Kidney glomerular epithelial cell (primary cell): ENCODE data around the gene MZT2B.
"Not testable (repeated sequence)": the region's sequence is repeated elsewhere in the genome, so short reads cannot be mapped to it uniquely, and the experiment has no call there.

Source experiments
- DNase-seq: peaks from one replicate; lab custom pipeline; 2025; lab: John Stamatoyannopoulos, UW

MZT2B gene, protein sequence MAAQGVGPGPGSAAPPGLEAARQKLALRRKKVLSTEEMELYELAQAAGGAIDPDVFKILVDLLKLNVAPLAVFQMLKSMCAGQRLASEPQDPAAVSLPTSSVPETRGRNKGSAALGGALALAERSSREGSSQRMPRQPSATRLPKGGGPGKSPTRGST

DNA sequence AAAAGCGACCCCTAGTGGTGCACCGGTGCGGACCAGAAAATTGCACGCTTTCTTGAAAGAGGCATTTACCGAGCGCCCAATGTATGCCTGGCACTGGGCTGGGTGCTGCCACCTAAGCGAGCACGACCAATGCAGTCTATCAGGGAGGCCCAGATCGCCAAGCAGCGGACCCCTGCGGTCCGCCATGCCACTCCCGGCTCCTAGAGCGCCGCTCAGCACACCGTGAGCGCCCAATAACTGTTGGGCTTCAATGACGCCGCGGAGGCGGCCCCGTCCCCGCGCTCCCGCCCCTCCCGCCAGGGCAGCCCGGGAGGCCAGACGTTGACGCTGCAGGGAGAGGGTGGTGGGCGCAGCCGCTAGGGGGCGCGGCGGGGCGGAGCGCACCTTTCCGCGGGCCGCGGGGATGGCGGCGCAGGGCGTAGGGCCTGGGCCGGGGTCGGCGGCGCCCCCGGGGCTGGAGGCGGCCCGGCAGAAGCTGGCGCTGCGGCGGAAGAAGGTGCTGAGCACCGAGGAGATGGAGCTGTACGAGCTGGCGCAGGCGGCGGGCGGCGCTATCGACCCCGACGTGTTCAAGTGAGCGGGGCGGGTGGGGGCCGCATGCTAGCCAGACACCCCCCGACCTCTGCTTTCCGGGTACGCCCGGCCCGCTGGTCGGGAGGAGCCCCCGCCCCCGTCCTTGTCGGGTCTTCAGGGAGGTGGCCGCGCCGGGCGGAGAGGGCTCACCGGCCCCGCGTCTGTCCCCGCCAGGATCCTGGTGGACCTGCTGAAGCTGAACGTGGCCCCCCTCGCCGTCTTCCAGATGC, at the start of gene MZT2B:
TSS of gene MZT2B (plus strand) at position 383 of the 803 bp plus-strand sequence. CDS start at position 404, 21 bp downstream.
- DNase-seq = peak; percentile 67

DNA sequence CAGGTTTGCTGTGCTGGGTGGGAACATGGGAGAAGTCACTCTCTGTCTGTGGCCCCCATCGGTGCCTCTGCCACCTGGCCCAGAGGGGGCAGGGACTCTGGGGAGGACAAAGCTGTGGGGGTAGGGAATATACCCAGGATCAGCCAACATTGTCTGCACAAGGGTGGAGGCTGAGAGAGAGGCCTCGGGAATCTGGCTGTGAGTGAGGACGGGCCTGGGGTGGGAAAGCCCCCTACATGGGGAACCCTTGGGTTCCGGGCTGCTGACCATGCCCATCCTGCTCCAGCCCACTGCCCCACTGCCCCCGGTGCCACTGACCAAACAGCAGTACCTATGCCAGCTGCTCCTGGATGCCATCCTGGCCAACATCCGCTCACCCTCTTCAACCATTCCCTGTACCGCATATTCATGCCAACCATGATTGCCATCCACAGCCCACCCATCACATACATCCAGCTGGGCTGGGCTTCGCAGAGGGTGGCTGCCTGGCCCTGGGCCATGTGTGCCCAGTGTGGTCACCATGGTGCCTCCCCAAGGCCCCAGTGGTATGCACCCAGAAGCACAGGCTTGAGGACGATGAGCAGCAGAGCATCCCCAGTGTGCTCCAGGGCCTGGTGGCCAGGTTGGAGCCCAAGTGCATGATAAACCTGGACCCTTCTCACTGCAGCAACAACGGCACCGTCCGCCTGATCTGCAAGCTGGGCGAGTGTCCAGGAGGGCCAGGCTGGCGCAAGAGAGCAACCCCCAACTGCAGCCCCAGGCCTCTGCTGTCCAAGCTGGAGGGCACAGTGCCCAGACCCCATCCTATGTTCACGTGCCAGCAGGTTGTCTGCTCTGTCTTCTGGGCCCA, 46.1 kb upstream of the MZT2B start:
- DNase-seq = no peak

DNA sequence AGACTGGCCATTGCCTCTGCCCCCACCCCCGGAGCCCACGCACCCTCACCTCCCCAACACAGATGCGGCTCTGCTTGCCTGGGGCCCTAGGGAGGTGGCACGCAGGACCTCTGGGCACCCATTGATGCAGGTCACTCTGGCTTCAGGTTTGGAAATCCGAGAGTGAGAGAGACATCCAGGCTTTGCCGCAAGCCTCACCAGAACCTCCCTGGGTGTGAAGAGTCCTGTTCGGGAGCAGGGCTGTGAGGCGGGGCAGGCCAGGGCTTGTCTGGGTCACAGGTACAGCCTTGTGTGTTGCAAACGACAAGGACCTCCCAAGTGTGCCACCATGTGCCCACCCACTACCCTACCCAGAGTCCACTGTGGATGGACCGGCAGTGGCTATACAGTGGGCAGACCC, 45.5 kb upstream of the MZT2B start:
- not testable (repeated sequence) for DNase-seq

DNA sequence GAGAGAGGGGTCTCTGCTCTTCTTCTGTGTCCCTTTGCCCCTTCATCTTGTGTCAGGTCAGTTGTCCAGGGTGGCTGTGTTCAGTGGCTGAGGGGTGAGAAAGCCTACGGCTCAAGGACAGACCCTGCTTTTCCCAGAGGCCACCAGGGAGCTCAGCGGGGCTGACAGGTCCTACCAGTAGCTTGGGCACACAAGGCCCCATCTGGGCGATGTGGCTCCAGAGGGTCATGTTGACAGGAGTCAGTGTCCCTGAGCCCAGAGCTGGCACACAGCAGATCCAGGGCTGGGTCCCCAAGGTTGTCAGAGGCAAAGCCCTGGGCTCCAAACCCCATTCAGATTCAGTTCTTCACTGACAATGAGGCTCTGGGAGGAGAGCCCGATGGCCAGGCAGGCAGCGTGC, 44.9 kb upstream of the MZT2B start:
- DNase-seq = not testable (repeated sequence)

DNA sequence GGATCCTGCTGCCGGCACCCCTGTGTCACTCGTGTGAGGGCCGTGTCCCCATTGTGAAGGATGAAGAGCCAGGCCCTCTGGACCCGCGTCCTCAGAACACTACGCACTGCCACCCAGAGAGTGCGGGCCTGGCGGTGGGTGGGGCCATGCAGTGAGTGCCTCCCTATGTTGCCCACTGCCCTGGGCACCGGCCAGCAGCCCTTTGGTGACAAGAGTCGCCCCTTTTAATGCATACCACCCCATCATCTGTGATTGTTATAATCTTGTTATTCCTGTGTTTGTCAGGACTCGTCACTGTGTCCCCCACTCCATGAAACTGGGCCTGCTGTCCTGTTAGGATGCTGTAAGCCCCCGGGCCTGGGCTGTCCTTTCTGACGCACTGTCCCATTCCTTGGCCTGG, 43.7 kb upstream of the MZT2B start:
- not testable (repeated sequence) for DNase-seq

DNA sequence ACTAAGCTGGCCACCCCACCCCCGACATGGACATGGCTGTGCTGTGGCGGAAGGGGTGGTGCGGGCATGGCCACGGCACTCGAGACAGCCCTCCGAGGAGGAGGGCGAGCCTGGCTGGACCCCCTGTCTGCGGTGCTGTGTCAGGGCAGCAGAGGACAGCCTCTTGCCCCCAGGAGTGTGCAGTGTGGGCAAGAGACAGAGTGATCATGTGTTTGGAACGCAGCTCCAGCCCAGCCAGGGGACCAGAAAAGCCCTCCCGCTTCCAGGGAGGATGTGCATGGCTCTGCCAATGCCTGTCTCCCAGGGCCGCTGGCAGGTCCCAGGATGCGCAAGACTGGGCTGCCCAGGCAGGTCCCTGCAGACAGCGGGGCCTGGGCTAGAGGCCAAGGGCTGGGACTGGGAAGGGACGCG, 43.2 kb upstream of the MZT2B start:
- not testable (repeated sequence) for DNase-seq

DNA sequence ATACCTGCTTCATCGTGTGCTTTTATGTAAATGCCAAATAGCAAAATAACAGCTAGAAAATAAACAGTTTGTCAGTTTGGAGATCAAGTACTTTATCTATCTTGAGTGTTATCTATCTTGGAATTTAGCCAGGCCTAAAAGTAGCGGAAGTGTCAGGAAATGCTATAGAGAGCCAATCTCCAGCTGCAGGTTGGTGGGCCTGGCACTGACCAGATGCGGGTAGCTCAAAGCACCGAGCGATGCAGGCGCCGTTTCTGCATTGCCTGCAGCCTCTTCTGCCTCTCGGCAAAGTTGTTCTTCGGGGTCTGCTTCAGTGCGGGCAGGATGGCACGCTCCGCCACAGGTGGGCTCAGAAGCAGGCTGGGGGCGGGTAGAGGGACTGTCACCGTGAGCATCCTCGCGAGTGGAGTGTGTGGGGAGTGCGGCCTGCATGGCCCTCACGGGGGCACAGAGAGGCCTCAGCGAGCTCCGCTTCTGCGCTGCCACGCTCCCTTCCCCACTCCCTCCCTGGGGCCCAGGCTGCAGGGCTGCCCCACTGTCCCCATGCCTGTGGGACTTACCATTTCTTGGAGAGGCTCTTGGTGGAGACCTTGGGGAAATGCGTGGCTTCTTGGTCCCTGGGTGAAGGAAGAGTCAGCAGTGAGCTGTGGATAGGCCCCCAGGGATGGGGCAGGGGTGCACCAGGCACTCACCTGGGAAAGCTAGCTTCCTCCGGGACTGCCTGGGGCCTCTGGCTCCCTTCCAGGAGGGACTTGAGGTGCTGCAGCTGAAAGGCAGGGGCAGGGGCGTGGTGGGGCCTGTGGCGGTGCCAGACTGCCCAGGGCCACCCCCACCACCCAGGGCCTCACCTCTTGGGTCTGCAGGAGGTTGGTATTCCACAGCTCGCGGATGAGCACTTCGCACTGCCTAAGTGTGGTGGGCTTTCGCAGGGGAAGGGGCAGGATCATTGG, 42.5 kb upstream of the MZT2B start:
- DNase-seq = not testable (repeated sequence)

DNA sequence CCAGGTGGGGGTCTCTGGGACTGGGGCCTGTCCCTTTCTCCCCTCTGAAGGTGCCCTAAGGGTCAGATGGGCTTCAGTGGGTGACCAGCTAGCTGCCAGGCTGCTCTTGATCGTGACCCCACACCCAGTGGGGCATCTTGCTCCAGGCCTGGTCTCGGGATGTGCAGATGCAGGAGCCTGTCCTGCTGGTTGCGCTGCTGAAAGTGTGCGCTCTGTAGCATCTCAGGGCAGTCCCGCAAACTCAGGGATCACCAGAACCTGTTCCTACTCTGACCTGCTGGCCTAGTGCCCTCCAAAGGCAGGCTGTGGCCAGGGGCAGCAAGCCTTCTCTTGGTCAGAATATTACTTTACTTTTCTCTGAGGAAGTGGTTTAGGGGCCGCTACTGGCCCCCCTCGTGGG, 41.5 kb upstream of the MZT2B start:
- DNase-seq = not testable (repeated sequence)

DNA sequence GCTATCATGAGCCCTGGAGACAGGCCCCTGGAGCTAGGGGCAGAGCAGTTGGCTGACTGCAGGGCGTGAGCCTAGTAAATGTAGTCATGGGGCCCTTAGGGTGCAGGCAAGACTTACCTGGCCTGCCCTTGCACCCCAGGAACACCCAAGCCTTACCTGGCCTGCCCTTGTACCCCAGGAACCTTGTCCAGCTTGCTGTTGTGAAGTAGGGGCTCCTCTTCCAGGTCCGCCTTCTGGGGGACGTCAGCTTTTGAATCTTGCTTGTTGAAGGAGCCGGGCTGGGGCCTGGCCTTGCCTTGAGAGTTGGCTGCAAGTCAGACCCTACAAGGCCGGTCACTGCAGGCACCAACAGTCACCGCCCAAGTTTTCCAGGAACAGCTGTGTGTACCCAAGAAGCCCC, 41.1 kb upstream of the MZT2B start:
- not testable (repeated sequence) for DNase-seq

DNA sequence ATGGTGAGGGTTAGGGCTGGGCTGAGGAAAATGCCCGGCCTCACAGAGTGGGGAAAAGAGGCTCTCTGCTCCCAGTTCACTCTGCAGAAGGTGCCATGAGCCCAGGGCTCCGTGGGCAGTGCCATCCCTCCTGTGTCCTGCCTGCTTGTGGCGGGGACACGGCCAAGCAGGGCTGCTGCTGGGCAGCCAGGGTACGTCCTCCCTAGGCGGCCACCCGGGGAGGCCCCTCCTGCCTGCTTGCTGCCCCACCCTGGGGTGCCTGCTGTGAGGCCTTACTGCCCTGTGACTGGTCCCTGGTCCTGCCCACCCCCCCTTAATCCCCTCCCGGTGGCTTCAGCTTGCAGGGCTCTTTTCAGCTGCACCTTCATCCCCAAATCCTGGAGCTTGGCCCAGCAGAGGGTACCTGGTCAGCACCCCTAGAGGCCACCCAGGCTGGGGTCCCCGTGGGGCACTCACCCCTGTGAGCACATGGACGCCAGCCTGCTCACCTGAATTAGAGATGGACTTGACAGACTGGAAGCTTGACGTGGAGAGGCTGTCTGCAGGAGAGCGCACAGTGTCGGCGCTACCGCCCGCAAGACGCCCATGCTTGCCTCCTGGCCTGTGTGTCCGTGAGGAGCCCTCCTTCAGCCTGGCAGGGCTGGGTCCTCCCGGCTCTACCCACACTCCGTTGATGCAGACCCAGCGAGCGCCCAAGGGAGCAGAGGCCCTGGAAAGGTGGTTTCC, 40.3 kb upstream of the MZT2B start:
- DNase-seq = not testable (repeated sequence)

DNA sequence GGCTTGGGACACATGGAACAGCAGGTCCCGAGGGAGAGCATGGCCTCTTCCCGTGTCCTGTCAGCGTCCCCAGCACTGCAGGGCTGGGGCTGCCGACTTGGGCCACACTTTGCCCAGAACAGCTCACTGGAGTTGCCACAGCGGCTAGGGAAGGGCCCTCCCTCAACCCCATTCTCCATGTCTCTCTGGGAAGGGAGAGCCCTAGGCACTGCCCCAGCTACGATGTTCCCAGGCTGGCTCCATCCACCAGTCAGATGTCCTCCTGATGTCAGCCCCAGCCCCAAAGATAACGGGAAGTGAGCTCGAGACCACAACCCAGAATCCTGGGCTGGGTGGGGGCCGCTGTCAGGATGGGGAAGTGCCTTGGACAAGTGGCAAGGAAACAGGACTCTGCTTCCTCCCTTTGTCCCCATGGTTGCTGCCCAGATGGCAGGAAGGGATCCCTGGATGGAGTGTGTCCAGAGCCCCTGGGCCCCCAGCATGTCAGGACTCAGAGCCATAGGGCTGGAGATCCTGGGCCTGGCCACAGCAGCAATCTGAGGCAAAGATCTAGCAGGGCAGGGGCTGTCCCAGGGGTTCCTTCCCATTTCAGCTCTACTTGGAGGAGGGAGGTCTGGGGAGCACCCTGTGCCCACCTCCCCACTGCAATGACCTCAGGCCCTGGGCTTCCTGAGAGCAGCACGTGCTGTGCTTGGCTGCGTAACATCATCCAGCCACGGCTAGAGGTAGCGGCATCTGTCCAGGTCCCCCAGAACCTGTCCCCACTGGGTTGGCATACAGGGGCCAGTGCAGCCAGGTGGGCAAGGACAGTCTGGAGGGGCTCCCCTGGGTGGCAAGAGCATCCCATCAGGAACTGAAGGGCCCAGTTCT, 39.4 kb upstream of the MZT2B start:
- DNase-seq = not testable (repeated sequence)

DNA sequence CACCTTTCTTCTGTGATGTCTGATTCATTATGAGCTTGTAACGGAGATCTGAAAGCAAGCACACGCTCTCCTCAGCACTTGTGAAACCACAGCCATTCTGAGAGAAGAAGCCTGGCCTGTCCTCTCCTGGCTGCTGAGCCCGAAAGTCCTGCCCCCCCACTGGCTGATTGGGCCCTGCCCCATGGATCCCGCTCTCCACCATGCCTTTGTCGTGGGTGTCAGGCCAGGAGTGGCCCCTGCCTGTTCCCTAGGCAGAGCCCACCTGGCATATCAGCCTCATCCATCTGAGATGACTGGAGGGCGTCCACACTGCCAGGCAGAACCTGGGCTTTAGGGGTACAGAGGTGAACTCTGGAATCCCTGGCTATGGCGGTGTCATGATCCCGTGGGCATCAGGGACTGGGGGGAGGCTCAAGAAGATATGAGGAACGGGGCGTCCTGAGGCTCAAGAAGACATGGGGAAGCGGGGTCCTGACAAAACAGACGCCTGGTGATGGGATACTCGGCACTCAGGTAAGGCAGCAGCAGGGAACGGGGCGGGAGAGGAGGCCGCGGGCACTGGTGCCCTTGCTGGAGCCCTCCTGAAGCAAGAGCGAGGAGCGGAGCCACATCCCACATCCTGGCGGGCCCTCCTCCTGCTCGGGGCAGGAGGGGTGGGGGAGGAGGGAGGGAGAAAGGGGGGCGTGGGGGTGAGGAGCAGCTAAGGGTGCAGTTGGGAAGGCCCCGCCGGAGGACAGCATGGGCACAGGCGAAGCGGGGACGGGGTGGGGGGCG, 38.6 kb upstream of the MZT2B start:
- DNase-seq = not testable (repeated sequence)

DNA sequence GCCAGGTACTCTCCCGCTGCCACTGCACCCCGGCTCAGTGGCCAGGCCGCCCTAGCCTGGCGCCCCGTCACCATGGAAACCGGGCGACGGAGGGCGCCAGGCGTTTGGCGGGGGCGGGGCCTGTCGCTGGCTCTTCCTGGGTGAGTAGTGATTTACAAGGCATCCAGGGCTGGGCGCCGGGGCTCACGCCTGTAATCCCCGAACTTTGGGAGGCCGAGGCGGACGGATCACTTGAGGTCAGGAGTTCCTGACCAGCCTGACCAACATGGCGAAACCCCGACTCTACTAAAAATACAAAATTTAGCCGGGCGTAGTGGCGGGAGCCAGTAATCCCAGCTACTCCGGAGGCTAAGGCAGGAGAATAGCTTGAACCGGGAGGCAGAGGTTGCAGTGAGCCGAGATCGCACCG, 37.1 kb upstream of the MZT2B start, which contains the start of gene CCDC74B:
TSS of gene CCDC74B (minus strand) at position 107 of the 409 bp plus-strand sequence. CDS start 116 bp downstream, outside the sequence.
- DNase-seq = not testable (repeated sequence)

DNA sequence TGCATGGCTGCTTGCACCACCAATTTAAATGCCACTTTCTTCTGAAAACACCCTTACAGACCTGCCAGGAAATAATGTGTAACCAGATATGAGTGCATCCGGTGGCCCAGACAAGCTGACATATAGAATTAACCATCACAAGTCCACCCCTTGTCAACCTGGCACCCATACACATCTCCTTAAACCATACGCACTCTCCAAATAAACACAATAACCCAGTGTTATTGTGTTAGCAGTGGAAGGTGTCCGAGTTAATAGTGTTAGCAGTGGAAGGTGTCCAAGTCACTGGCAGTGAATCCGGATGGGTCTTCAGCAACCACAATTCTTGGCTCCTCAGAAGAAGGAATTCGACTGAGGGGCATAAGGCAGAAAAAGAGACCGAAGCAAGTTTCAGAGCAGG, 33.5 kb upstream of the MZT2B start:
- not testable (repeated sequence) for DNase-seq

DNA sequence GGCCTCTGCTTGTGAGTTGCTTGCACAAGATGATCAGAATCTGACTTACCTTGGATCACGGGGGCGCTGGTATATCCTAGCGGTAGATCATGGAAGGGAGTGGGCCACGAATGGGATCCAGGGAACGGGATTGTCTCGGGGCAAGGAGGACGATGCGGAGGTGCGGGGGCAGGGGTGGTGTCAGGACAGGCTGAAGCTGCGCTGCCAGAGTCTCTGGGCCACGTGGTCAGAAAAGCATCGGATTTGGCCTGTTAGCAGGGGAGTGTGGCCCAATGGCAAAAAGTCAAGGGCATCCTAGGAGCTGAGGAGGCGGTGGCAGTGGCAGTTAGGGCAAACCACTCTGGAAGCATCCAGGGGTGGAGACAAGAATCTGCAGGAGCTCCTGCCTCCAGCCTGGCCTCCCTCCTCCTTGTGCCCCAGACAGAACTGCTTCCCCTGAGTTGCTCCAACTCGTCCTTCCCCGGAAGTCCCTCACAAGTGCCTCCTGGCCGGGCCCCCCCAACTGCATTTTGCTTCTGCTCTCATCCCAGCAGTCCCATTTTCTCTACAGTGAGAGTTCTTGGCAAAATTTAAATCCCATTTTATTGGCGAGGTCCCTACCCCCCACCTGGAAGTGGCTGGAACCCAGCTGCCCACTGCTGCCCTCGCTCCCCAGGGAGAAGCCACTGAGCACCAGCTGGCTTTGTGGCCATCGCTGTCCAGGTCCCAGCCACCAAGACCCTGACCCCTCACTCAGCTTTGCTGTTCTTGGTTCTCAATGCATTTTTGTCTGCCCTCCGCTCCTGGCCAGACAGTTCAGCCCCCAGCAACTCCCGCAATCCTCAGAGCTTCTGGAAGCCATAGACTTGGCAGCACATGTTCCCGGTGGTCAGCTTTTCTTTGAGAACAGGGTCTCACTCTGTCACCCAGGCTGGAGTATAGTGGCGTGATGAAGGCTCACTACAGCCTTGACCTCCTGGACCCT, 31.6 kb upstream of the MZT2B start:
- no peak for DNase-seq

DNA sequence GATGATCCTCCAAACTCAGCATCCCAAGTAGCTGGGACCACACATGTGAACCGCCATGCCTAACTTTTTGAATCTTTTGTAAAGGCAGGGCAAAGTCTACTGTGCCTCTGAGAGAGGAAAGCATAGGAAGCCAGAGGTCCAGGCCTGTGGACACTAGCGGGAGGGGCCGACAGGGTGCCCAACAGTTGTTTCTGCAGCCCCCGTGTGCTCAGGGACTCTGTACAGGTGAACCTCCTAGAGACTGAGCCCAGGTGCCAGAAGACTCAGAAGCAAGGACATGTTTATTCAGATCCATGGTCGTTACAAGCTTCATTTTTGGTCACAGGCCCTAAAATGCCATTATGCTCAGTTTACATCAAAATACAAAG, 30.9 kb upstream of the MZT2B start:
- DNase-seq = not testable (repeated sequence)

DNA sequence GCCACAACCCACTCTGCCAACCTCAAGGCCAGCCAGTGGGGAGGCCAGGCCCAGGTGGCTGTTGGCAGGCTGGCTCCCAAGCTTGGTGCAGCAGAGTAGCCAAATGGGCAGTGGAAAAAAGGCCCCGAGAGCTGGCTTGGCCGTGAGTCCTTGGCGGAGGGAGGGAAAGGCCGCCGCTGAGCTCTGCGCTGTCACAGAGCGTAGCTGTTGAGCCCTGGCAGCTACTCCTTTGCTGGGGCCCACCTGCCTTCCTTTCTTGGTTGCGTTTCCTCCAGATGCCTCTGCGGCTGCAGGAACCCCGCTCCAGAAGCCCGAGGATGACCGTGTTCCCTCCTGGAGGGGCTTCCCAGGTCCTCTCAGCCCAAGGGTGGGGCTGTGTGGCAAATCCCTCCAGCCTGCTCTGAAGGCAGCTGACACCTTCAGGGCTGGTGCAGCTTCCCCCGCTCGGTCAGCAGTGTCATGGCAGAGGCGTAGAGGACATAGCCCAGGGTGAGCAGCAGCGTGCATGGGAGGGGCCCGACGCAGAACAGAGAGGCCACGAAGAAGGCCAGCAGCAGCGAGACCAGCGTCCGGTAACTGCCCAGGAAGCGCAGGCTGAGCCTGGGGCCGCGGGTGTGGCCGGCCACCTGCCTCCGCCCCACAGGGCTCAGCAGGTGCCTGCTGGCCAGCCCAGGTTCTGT, 29.8 kb upstream of the MZT2B start:
- DNase-seq = not testable (repeated sequence)
